Measurements from ENCODE around the gene TBC1D8B. TPM values are rescaled to one million over a fixed set of nuclear protein-coding genes. Genes with fewer than 3 reads are reported as not detected.
A peak's percentile ranks its signal among the peaks of the same experiment; 100 is the strongest.

TBC1D8B gene
- total and polyA plus RNA-seq, 2 of the 4 experiments (the other 2 are of a cell fraction), result 8.3 to 10.4 TPM

DNA sequence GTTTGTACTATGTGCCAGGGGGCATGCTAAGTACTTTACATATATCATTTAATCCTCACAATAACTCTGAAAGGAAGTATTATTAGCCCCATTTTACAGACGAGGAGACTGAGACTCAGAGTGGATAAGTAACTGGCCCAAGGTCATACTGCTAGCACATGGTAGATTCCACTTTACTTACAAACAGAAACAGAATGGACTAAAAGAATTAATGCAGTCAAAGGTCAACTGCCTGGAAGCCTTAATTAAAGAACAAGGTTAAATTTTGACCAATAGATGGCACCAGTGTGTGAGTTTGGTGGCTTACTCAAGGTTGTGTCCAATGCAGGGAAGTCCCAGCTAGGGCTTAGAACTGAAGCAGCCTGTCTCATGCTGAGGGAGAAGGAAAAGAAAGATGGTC is 96.0 kb downstream of the TBC1D8B start:
- no peak overlapping the region for H2BK120ac ChIP-seq (ENCODE audit: low read depth, low read length)
- H4K8ac ChIP-seq (ENCODE audit: low read depth in 2 of 2, low read length in 2 of 2), result no peak overlapping the region
- in situ Hi-C loops (cut with MboI; ENCODE audit: low sequenced_read_pairs), result no loop called here
- no peaks in the 10 kb centered on the region for H3K79me1 ChIP-seq (ENCODE audit: low read depth in 1 of 2, low read length in 2 of 2)
- no peak overlapping the region for H3K9ac ChIP-seq (ENCODE audit: low read depth, low read length)
- H3K4me3 ChIP-seq (ENCODE audit: insufficient read depth, low read depth, low read length), result no peak overlapping the region
- H3K23ac ChIP-seq (ENCODE audit: low read depth, low read length), result no peak overlapping the region
- TF ChIP-seq RAD21 (IDR thresholded peaks at IDR 0.05; ENCODE audit: low read length), result peak; percentile 59
- TF ChIP-seq CHD1 (IDR thresholded peaks at IDR 0.05; ENCODE audit: low read depth, low read length), result no peak
- TF ChIP-seq, protein P1, sequence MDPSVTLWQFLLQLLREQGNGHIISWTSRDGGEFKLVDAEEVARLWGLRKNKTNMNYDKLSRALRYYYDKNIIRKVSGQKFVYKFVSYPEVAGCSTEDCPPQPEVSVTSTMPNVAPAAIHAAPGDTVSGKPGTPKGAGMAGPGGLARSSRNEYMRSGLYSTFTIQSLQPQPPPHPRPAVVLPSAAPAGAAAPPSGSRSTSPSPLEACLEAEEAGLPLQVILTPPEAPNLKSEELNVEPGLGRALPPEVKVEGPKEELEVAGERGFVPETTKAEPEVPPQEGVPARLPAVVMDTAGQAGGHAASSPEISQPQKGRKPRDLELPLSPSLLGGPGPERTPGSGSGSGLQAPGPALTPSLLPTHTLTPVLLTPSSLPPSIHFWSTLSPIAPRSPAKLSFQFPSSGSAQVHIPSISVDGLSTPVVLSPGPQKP (IDR thresholded peaks at IDR 0.05; ENCODE audit: borderline replicate concordance, low read depth, low read length), result no peak
- TF ChIP-seq SMC3 (IDR thresholded peaks at IDR 0.05; ENCODE audit: low read depth, low read length), result peak; percentile 31; the same call in 1 of the 2 replicates
- no peak for TF ChIP-seq RFX5 (IDR thresholded peaks at IDR 0.05; ENCODE audit: low read depth, low read length)
- no peak for TF ChIP-seq CEBPB (IDR thresholded peaks at IDR 0.05; ENCODE audit: low read depth, low read length)
- TF ChIP-seq MAFK (IDR thresholded peaks at IDR 0.05; ENCODE audit: low read depth, low read length), result no peak
- no peak for TF ChIP-seq FOS (IDR thresholded peaks at IDR 0.05; ENCODE audit: low read depth, low read length)
- TF ChIP-seq, protein P2, sequence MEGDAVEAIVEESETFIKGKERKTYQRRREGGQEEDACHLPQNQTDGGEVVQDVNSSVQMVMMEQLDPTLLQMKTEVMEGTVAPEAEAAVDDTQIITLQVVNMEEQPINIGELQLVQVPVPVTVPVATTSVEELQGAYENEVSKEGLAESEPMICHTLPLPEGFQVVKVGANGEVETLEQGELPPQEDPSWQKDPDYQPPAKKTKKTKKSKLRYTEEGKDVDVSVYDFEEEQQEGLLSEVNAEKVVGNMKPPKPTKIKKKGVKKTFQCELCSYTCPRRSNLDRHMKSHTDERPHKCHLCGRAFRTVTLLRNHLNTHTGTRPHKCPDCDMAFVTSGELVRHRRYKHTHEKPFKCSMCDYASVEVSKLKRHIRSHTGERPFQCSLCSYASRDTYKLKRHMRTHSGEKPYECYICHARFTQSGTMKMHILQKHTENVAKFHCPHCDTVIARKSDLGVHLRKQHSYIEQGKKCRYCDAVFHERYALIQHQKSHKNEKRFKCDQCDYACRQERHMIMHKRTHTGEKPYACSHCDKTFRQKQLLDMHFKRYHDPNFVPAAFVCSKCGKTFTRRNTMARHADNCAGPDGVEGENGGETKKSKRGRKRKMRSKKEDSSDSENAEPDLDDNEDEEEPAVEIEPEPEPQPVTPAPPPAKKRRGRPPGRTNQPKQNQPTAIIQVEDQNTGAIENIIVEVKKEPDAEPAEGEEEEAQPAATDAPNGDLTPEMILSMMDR (conservative IDR thresholded peaks at IDR 0.05; ENCODE audit: low read depth, low read length), result peak; percentile 55
- TF ChIP-seq MXI1 (IDR thresholded peaks at IDR 0.05; ENCODE audit: borderline replicate concordance, low read depth, low read length), result no peak
- TF ChIP-seq POLR2A (IDR thresholded peaks at IDR 0.05; ENCODE audit: low read depth, low read length), result no peak
- TF ChIP-seq, protein P3, sequence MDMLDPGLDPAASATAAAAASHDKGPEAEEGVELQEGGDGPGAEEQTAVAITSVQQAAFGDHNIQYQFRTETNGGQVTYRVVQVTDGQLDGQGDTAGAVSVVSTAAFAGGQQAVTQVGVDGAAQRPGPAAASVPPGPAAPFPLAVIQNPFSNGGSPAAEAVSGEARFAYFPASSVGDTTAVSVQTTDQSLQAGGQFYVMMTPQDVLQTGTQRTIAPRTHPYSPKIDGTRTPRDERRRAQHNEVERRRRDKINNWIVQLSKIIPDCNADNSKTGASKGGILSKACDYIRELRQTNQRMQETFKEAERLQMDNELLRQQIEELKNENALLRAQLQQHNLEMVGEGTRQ (IDR thresholded peaks at IDR 0.05; ENCODE audit: low read depth, low read length), result no peak
- no peak for TF ChIP-seq NFE2L2 (IDR thresholded peaks at IDR 0.05; ENCODE audit: low read depth, low read length)
- no peak for TF ChIP-seq RCOR1 (IDR thresholded peaks at IDR 0.05; ENCODE audit: insufficient replicate concordance, low read length)
- TF ChIP-seq MAZ (IDR thresholded peaks at IDR 0.05; ENCODE audit: borderline replicate concordance, low read depth, low read length), result no peak
- no peak for TF ChIP-seq BHLHE40 (IDR thresholded peaks at IDR 0.05; ENCODE audit: low read depth, low read length)
- no peaks in the 10 kb centered on the region for H3K36me3 ChIP-seq (ENCODE audit: control insufficient read depth, insufficient read depth, low read length)
- 0 out of 2 replicates have a peak, but pooled peaks cover 3% of the 10 kb centered on the region for H3K4me1 ChIP-seq (ENCODE audit: control insufficient read depth, insufficient read depth, low read length)
- dilution Hi-C loops (cut with HindIII; ENCODE audit: low sequenced_read_pairs, unreplicated experiment), result no loop called here
- H3K4me2 ChIP-seq (ENCODE audit: low read depth, low read length), result no peak overlapping the region
- no peak overlapping the region for H3K14ac ChIP-seq (replicated peaks; ENCODE audit: low read depth, low read length)
- H3K27ac ChIP-seq (ENCODE audit: insufficient read depth, low read length), result no peak overlapping the region
- ATAC-seq (ENCODE audit: low read depth), result peak; percentile 41
- CTCF ChIA-PET, result interaction anchor here (0.6 to 3.0 kb wide), 5 partner anchors 34 to 118 kb away, joined by 3 to 18 read pairs (median 3); no protein-coding TSS in a partner anchor
- H3K18ac ChIP-seq (ENCODE audit: low read depth, low read length), result no peak overlapping the region
- no peak overlapping the region for H4K91ac ChIP-seq (ENCODE audit: insufficient read depth, low read depth, low read length)
- no peak overlapping the region for H3K4ac ChIP-seq (ENCODE audit: low read depth, low read length)
- H2AK9ac ChIP-seq (replicated peaks; ENCODE audit: low read depth, low read length, poor library complexity), result no peak overlapping the region
- no CpG with 5 or more reads among the region's 1 CpG for WGBS, 2 experiments (ENCODE audit: extremely low coverage in 2 of 2, insufficient read length in 1 of 2)
- H2BK20ac ChIP-seq (ENCODE audit: low read depth, low read length), result no peak overlapping the region
- no peak overlapping the region for H2AFZ ChIP-seq (replicated peaks; ENCODE audit: low read length, poor library complexity)
- no peaks in the 10 kb centered on the region for H3K9me3 ChIP-seq (ENCODE audit: control insufficient read depth, insufficient read depth, low read length)
- H4K5ac ChIP-seq (ENCODE audit: low read depth, low read length), result no peak overlapping the region
- intact Hi-C loops (cut with micrococcal nuclease), result loop anchor here (10.0 kb wide), 6 partner anchors 126 to 996 kb away; partner anchors contain the start of genes PRPS1 and RBM41
- H2BK15ac ChIP-seq (ENCODE audit: low read depth, low read length), result no peak overlapping the region
- H4K20me1 ChIP-seq (ENCODE audit: insufficient read depth, low read length), result no peaks in the 10 kb centered on the region
- peak; percentile 53 for DNase-seq
- no peak overlapping the region for H3K56ac ChIP-seq (ENCODE audit: extremely low read depth, insufficient read depth, low read length)
- H2BK5ac ChIP-seq (ENCODE audit: low read depth, low read length, poor library complexity, severe bottlenecking), result no peak overlapping the region
- peaks cover 11% of the 10 kb centered on the region; the same call in 1 of the 2 replicates for H3K9me1 ChIP-seq (ENCODE audit: insufficient read depth, low read length)
- H3K27me3 ChIP-seq (ENCODE audit: control insufficient read depth, insufficient read depth, low read length), result peaks cover 6% of the 10 kb centered on the region
- H2AK5ac ChIP-seq (ENCODE audit: low read depth, low read length), result no peak overlapping the region
- no TSS peak for BruUV-seq (replicated peaks)
- POLR2A ChIA-PET (ENCODE audit: unreplicated experiment), result no interaction called here
